GM18873 (cell line): ENCODE measurements around the gene PIWIL4.
"Not testable (repeated sequence)": the region's sequence is repeated elsewhere in the genome, so short reads cannot be mapped to it uniquely, and the experiment has no call there.

Experiments used
- ATAC-seq: cut with Tn5 transposase; IDR thresholded peaks from one replicate; pipeline ENCODE4 v1.9.1; 2021; ENCODE audit warnings: mild to moderate bottlenecking, moderate library complexity, moderate number of reproducible peaks; ENCODE audit not compliant: unreplicated experiment, low FRiP score

The PIWIL4 gene

DNA sequence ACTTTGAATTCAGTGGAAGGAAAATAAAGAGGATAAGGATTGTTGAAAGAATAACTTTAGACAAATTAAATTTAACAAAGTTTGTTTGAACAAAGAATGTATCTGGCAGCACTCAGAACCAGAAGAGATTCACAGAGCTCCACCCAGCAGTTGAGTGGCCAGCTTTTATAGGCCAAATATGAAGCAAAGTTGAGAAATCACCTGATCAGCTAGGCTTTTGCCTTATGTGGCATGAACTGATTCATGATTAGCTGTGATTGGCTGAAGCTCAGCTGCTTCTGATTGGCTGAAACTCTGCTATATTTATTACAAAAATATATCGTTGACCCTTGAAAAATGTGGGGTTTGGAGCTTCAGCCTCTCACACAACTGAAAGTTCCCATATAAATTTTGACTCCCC is 62.6 kb downstream of the PIWIL4 start:
- ATAC-seq = no peak

- ATAC-seq = no peak
Measured at GRCh38 chr11:94630221-94630620, 63.1 kb downstream of the PIWIL4 start.

- ATAC-seq = no peak
Measured at GRCh38 chr11:94632356-94632755, 65.2 kb downstream of the PIWIL4 start.

- ATAC-seq = no peak
Measured at GRCh38 chr11:94635072-94635471, 67.9 kb downstream of the PIWIL4 start.

DNA sequence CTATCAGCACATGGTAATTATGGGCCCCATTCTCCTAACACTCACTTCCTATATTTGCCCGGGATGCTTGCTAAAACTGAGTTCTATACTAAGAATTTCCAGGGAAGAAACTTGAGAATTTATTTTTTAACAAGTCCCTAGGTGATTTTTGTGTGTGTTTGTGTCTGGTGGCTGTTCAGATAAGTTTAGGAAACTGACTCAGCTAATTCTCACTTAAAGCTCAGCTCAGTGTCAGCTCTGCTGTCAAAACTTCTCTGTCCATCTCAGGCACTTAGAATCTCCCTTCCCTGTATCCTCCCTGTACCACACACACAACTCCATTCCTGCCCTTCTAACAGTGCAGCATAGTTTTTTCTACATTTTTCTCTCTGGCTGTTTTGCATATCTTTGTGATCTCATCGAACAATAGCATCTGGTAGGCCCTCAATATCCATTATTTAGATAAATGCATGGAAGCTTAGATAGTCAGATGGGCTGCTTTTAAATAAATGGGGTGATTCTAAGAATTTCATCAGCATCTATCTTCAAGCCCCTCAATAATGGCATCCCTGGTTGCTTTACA is 69.3 kb downstream of the PIWIL4 start:
- no peak for ATAC-seq

- no peak for ATAC-seq
Measured at GRCh38 chr11:94638301-94638901, 71.2 kb downstream of the PIWIL4 start.

DNA sequence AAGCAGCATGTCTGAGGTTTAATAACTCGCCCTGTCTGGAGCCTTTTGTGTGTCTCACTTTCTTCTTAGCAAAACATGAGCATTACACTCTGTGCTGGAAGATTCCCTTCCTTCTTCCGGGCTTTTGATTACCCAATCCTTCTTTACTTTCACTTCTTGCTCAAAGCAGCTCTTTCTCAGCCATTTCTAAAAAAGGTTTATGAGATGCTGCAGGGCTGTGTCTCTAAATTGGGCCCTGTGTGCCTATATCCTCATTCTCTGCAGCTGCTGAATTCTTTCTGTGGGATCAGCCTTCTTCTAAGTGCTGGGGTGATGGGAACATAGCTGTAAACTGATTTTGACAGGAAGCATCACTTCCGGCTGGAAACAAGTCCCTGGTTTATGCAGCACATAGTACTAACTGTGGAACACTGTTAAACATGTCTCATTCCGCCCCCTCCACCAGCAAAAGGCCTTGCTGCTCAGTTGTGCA is 71.8 kb downstream of the PIWIL4 start:
- ATAC-seq = no peak

GRCh38 chr11:94639901-94640721 is 72.9 kb downstream of the PIWIL4 start:
- ATAC-seq = no peak

DNA sequence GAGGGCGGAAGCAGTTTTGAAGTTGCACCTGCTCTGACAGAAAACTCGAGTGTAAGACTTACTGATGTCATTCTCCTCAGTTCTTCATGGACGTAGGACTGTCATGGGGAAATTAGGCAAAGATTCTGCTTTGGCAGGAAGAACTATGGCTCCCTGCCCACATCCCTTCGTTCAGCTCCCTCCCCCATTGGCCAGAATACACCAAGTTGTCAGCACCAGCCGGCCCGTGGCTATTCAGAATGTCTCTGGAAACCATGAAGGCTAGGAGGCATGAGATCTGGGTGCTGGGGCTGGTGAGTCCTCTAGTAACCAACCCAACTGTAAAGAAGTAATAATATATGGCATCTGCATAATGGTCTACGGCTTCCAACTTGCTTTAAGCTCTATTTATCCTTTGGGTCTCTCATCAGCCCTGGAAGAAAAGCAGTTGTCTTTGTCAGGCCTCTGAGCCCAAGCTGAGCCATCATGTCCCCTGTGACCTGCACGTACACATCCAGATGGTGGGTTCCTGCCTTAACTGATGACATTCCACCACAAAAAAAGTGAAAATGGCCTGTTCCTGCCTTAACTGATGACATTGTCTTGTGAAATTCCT is 74.1 kb downstream of the PIWIL4 start:
- no peak for ATAC-seq

- not testable (repeated sequence) for ATAC-seq
Measured at GRCh38 chr11:94643186-94643585, 76.0 kb downstream of the PIWIL4 start.

GRCh38 chr11:94647926-94648325 is 80.8 kb downstream of the PIWIL4 start:
- no peak for ATAC-seq

DNA sequence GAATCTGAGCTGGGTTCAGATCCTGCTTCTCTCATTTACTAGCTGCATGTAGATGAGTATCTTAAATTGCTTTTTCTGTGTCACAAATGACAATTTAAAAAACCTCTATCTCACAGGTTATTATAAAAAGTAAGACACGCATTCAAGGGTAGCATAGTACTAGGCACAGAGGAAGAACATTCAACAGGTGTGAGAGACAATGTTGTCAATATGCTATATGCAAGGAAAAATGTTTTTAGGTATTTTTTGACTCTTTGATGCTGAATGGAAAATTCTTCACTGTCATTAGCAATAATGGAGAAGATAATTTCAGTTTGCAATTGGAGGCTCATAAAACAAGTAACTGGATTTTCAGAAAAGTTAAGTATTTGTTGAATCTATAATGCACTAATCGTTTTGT is 81.6 kb downstream of the PIWIL4 start:
- no peak for ATAC-seq

DNA sequence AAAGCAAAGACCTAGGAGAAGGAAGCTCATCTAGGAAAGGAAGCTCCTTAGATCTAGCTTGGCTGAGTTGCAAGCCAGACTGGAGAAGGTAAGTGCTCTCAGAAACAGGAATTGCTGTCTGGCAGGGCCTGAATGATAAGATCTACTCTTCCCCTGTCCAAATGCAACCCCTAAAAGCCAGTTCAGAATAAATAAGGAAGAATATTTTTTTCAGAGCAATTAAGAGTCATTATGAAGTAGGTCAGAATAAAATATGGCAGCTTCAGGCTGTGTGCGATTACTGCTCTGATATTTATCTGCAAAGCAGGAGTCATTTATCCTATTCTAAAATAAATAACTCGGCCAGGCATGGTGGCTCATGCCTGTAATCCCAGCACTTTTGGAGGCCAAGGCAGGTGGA is 82.1 kb downstream of the PIWIL4 start:
- no peak for ATAC-seq

DNA sequence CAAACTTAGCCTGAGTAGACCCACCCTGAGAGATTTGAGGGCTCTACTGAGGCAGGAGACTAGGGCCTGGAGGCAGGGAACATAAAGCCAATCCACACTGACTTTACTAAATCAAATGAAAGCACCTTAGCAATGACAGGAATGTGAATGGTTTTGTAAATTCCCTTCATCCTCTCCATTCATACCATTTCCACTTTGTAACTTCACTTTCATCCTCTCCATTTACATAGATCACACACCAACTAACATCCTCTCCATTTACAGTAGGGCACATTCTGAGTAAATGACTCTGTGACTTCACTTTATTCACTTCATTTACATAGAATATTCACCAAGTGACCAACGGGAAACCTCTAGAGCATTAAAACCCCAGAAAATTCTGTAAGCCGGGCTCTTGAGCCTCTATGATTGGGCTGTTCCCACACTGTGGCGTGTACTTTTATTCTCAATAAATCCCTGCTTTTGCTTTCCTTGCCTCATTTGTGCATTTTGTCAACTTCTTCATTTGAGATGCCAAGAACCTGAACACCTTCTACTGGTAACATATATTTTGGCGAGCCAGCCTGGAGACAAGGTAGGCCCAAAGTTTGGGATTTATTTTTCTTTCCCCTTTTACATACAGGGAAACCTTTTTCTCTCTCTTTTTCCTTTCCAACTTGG is 82.9 kb downstream of the PIWIL4 start:
- no peak for ATAC-seq

DNA sequence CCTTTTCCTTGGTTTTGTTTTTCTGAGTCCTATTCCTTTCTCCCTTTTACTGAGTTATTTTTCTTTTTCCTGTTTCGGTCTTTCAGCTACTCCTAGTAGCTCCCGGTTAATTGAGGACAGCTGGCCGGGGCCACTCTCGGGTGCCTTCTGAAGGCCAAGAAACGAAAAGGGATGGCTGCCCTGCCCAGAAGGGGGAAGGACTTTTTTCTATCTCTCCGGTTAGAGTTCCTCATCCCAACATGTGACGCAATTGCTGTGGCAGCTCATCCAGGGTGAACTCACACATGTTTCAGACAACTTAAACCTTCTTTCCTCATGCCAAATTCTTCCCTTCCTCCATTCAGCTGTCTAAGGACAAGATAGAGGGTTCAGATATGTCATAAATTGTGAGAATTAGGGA is 83.6 kb downstream of the PIWIL4 start:
- no peak for ATAC-seq

GRCh38 chr11:94652735-94653284 is 85.6 kb downstream of the PIWIL4 start:
- ATAC-seq = no peak

GRCh38 chr11:94653561-94653960 is 86.4 kb downstream of the PIWIL4 start:
- no peak for ATAC-seq

- ATAC-seq = no peak
Measured at GRCh38 chr11:94654201-94654600, 87.0 kb downstream of the PIWIL4 start.

- no peak for ATAC-seq
Measured at GRCh38 chr11:94655291-94655690, 88.1 kb downstream of the PIWIL4 start.

- ATAC-seq = no peak
Measured at GRCh38 chr11:94655956-94656355, 88.8 kb downstream of the PIWIL4 start.
